ENCODE results near the gene GPBP1. TPM values are rescaled to one million over a fixed set of nuclear protein-coding genes. Genes with fewer than 3 reads are reported as not detected.
"Not testable (repeated sequence)": the region's sequence is repeated elsewhere in the genome, so short reads cannot be mapped to it uniquely, and the experiment has no call there.

GPBP1 gene
- total RNA-seq, 2 experiments from 2014 or later = 91.8 to 116 TPM

DNA sequence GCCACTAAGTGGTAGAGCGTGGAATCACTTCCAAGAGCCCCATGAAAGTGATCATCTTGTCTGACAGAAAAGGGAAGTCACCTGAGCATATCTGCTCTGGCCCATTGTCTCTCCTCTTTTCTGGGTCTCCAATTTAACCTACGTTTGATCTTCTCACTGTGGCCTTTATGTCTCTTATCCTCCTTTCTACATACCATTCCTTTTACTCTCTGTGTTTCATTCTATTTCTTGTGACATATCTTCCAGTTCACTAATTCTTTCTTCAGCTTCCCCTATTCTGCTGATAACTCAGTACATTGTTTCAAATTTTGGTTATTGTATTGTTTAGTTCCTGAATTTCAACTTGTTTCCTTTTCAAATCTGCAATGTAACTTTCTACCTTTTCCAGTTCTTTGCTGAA, 132.5 kb downstream of the GPBP1 start:
- Mint-ChIP-seq H3K9me3 (ENCODE audit: low read depth) (peaks cover 16% of the 10 kb centered on the region), H3K27ac (no peak overlapping the region), H3K36me3 (ENCODE audit: low read depth) (peaks cover 6% of the 10 kb centered on the region), H3K4me1 (peaks cover 20% of the 10 kb centered on the region), H3K27me3 (peaks cover 3% of the 10 kb centered on the region), H3K4me3 (no peak overlapping the region)
- DNase-seq (no peak), ATAC-seq (no peak)
- POLR2A ChIA-PET = no interaction called here
- intact Hi-C loops (cut with DNase I, micrococcal nuclease) = no loop called here
- CTCF ChIA-PET = interaction anchor here (1.1 kb wide), 1 partner anchor 17 kb away, joined by 4 read pairs; no protein-coding TSS in a partner anchor

DNA sequence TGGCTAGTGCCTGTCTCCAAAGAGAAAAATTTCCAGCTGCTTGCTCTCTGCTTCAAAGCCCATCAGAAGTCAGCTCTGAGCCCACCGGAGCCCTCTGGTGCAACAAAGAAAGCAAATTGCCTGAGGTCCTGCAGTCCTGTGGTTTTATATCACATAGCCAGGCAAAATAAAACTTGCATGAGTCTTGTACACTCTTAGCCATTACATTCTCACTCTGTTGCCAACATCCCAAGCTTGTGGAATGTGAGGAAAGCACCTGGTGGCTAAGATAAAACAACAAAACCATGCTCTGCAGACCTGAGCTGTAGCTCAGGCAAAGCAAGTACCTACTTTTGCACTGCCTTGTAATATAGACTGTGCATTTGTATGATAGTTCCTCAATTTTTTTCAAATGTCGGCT, 133.7 kb downstream of the GPBP1 start:
- H3K27me3 Mint-ChIP-seq = peaks cover 3% of the 10 kb centered on the region
- peaks cover 9% of the 10 kb centered on the region for H3K4me1 Mint-ChIP-seq
- ChIA-PET CTCF (interaction anchor here (0.6 to 1.2 kb wide), 5 partner anchors 9 to 432 kb away, joined by 3 to 5 read pairs (median 4); no protein-coding TSS in a partner anchor), POLR2A (no interaction called here)
- no peak overlapping the region for H3K4me3 Mint-ChIP-seq
- H3K36me3 Mint-ChIP-seq (ENCODE audit: low read depth) = peaks cover 6% of the 10 kb centered on the region
- DNase-seq (no peak), ATAC-seq (no peak)
- H3K9me3 Mint-ChIP-seq (ENCODE audit: low read depth) = peaks cover 16% of the 10 kb centered on the region
- intact Hi-C loops (cut with DNase I, micrococcal nuclease) = no loop called here
- H3K27ac Mint-ChIP-seq = no peak overlapping the region

DNA sequence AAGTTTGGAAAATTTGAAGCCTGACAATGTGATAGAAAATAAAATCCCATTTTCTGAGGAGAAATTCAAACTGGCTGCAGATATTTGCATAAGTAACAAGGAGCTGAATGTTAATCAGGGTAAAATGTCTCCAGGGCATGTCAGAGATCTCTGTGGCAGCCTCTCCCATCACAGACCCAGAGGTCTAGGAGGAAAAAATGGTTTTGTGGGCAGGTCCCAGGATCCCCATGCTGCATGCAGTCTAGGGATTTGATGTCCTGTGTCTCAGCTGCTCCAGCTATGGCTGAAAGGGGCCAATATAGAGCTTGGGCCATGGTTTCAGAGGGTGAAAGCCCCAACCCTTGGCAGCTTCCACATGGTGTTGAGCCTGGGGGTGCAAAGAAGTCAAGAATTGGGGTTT, 135.2 kb downstream of the GPBP1 start:
- H3K4me3 Mint-ChIP-seq; H3K27me3 Mint-ChIP-seq; CTCF ChIA-PET; H3K36me3 Mint-ChIP-seq (ENCODE audit: low read depth); H3K4me1 Mint-ChIP-seq; intact Hi-C loops (cut with DNase I, micrococcal nuclease); H3K27ac Mint-ChIP-seq; DNase-seq; ATAC-seq; POLR2A ChIA-PET: not testable (repeated sequence)
- H3K9me3 Mint-ChIP-seq (ENCODE audit: low read depth) = peaks cover 16% of the 10 kb centered on the region

DNA sequence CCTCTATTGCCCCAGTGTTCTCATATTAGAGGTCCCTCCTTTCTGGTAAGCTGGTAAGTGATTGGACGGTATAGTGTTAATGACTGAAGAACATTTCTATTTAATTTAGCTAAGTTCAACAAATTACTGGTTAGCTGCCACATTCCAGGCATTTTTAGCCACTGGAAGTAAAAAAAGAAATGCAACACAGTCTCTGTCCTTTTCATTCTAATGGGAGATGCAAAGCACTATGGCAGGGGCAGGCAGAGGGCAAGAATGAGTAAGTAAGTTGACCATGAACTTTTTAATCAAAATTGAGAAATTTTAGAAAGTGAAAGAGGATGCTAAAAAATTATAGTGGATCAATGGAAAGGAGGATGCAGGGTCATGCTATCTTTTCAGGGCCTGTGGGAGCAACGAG, 137.4 kb downstream of the GPBP1 start:
- DNase-seq (no peak), ATAC-seq (no peak)
- Mint-ChIP-seq H3K9me3 (ENCODE audit: low read depth) (peaks cover 13% of the 10 kb centered on the region), H3K27ac (no peak overlapping the region), H3K27me3 (peaks cover 3% of the 10 kb centered on the region), H3K4me1 (no peaks in the 10 kb centered on the region), H3K36me3 (ENCODE audit: low read depth) (peaks cover 6% of the 10 kb centered on the region), H3K4me3 (no peak overlapping the region)
- POLR2A ChIA-PET = no interaction called here
- intact Hi-C loops (cut with DNase I, micrococcal nuclease) = no loop called here
- CTCF ChIA-PET = interaction anchor here (1.7 kb wide), 1 partner anchor 13 kb away, joined by 5 read pairs; no protein-coding TSS in a partner anchor

DNA sequence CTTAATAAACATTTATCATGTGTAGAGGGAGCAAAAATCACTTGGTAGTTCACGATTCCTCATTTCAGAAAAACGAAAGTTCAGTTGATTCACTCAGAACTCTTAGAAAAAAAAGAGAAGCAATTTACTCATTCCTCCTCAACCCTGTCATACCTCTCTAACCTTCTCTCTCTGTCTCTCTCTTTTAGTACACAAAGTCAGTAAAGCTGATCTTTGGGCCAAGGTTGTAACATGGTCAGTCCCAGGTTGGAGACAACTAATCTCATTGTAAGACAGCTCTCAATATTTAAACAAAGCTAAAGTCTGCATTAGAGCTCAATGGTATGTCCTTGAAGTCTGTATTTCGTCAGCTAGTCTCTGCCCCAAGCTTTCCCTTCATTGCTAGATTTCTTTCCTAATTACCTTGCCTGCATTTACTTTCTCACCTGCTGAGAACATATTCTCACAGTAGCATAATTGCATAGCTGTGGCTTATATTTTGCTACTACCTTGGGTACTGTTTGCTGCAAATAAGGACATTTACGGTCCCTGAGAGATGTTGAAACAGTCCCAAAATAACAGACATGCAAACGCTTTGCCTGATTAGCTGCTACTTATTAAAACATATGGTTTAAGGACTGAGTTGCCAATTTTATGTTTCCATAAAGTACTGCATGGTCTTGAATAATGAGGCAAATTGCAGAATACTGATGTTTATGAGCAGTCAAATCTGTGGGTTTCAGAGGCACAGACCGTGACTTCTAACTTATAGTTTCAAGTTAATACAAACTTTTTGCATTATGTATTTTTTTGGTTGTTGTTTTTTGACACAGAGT, 138.3 kb downstream of the GPBP1 start:
- Mint-ChIP-seq H3K9me3 (ENCODE audit: low read depth) (peaks cover 8% of the 10 kb centered on the region), H3K36me3 (ENCODE audit: low read depth) (peaks cover 3% of the 10 kb centered on the region), H3K4me3 (no peak overlapping the region), H3K4me1 (no peaks in the 10 kb centered on the region), H3K27ac (no peak overlapping the region), H3K27me3 (peaks cover 3% of the 10 kb centered on the region)
- POLR2A ChIA-PET = interaction anchor here (0.7 kb wide), 1 partner anchor 956 kb away, joined by 3 read pairs; no protein-coding TSS in a partner anchor
- intact Hi-C loops (cut with DNase I, micrococcal nuclease) = no loop called here
- ATAC-seq = no peak
- no peak for DNase-seq
- CTCF ChIA-PET = interaction anchor here (0.7 to 1.7 kb wide), 4 partner anchors 10 to 180 kb away, joined by 3 to 9 read pairs (median 4); no protein-coding TSS in a partner anchor

DNA sequence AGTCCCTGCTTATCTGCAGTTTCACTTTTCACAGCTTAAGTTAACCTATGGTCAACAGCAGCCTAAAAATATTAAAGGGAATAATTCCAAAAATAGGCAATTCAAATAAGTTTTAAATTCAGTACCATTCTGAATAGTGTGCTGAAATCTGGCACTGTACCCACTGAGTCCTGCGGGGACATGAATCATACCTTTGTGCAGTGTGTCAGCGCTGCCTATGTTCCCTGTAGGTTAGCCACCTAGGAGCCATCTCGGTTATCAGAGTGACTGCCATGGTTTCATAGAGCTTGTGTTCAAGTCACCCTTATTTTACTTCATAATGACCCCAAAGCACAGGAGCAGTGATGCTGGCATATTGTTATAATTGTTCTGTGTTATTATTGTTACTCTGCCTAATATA, 139.9 kb downstream of the GPBP1 start:
- H3K27ac Mint-ChIP-seq = no peak overlapping the region
- no peak overlapping the region for H3K4me3 Mint-ChIP-seq
- peaks cover under 1% of the 10 kb centered on the region for H3K36me3 Mint-ChIP-seq (ENCODE audit: low read depth)
- peaks cover 2% of the 10 kb centered on the region for H3K9me3 Mint-ChIP-seq (ENCODE audit: low read depth)
- intact Hi-C loops (cut with DNase I, micrococcal nuclease) = no loop called here
- DNase-seq (no peak), ATAC-seq (no peak)
- no peaks in the 10 kb centered on the region for H3K4me1 Mint-ChIP-seq
- H3K27me3 Mint-ChIP-seq = peaks cover 3% of the 10 kb centered on the region
- CTCF ChIA-PET = no interaction called here
- POLR2A ChIA-PET = no interaction called here

Other genes starting within 250 kb of the GPBP1 start
- gene MIER3, start 221.9 kb upstream of the GPBP1 start, total RNA-seq = 10 to 100 TPM; 15.4 to 16.0 TPM